T-helper 2 cell treated with Interferon-gamma antibody and Interleukin-4, amounts not matched to agents 5 μg/mL and 100 μg/mL, for 36 hours (primary cell): ENCODE results near the gene GALNT12.

ENCODE experiments used
- DNase-seq: peaks from one replicate; pipeline ENCODE4 v3.0.0; 2021; ENCODE audit warnings: low spot score
- H3K27ac Mint-ChIP-seq: one replicate; pipeline ENCODE4 v1.8.0; 2021; ENCODE audit warnings: mild to moderate bottlenecking, mixed read lengths
- H3K27me3 Mint-ChIP-seq: one replicate; pipeline ENCODE4 v1.8.0; 2021; ENCODE audit warnings: low read depth, mixed read lengths
- H3K36me3 Mint-ChIP-seq: one replicate; pipeline ENCODE4 v1.8.0; 2021; ENCODE audit warnings: low read depth, mixed read lengths
- H3K4me1 Mint-ChIP-seq: one replicate; pipeline ENCODE4 v1.8.0; 2021; ENCODE audit warnings: low read depth, mixed read lengths
- H3K4me3 Mint-ChIP-seq: one replicate; pipeline ENCODE4 v1.8.0; 2022; ENCODE audit warnings: mild to moderate bottlenecking, moderate library complexity, mixed read lengths
- H3K9me3 Mint-ChIP-seq: one replicate; pipeline ENCODE4 v1.8.0; 2021; ENCODE audit warnings: mixed read lengths

GALNT12 gene

GRCh38 chr9:98886691-98887229 is 79.3 kb downstream of the GALNT12 start:
- peaks cover 21% of the 10 kb centered on the region for H3K27me3 Mint-ChIP-seq
- no peak overlapping the region for H3K4me3 Mint-ChIP-seq
- no peak for DNase-seq
- H3K27ac Mint-ChIP-seq: no peak overlapping the region
- no peaks in the 10 kb centered on the region for H3K36me3 Mint-ChIP-seq
- no peaks in the 10 kb centered on the region for H3K9me3 Mint-ChIP-seq
- no peaks in the 10 kb centered on the region for H3K4me1 Mint-ChIP-seq

DNA sequence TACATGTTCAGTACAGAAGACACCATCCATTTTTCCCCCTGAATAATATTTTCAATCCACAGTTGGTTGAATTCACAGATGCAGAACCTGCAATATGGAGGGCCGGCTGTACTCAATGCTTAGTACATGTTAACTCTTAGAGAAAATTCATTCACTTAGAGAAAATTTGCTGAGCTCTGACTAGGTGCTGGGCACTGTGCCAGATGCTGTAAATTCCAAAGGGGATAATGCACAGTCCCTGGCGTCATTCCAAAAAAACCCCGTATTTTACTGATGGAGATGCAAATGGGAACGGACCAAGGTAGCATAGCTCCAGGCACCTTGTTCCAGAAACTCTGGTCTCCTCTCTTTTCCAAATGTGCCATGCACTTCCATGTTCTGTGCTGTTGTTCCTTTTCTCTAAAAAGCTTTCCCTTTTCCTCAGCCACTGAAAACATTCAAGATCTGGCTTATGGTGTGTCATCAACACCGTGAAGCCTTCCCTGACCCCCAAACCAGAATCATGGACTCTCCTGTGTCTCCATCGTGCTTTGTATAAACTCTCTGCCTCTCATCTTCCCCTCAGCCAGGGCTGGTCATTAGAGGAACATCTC is 80.5 kb downstream of the GALNT12 start:
- no peak for DNase-seq
- Mint-ChIP-seq H3K36me3 (no peaks in the 10 kb centered on the region), H3K9me3 (no peaks in the 10 kb centered on the region), H3K27me3 (peaks cover 25% of the 10 kb centered on the region), H3K4me3 (no peak overlapping the region), H3K4me1 (no peaks in the 10 kb centered on the region), H3K27ac (no peak overlapping the region)

DNA sequence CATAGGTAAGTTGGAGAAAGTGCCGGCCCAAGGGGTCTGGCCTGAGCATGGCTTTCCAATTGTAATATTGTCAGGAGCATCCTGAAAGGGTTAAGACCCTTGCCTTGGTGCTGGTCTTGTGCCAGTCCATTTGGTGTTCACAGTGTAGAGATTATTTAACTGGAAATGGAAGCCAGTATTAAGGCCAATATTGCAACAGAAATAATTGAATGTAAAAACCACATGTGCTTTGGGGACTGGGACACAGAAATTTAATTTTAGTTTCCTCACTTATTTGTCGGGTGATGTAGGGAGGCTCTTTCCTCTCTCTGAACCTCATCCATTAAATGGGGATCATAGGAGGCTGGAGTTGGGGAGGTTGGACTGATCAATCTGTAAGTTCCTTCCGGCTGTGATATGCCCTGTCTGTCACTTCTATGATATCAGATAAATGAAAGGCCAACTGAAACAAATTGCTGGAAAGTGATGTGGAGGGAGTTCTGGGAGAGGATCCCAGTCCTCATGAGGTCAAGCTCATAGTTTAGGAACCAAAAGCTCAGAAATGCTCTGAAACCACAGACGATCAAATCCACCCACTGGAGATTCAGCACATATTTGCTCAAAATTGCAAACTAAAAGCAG is 81.4 kb downstream of the GALNT12 start:
- H3K36me3 Mint-ChIP-seq: no peaks in the 10 kb centered on the region
- no peak overlapping the region for H3K27ac Mint-ChIP-seq
- H3K4me1 Mint-ChIP-seq: no peaks in the 10 kb centered on the region
- no peak for DNase-seq
- no peaks in the 10 kb centered on the region for H3K9me3 Mint-ChIP-seq
- no peak overlapping the region for H3K4me3 Mint-ChIP-seq
- peaks cover 23% of the 10 kb centered on the region for H3K27me3 Mint-ChIP-seq

- no peak for DNase-seq
- Mint-ChIP-seq H3K4me3 (no peak overlapping the region), H3K4me1 (no peaks in the 10 kb centered on the region)
These were observed 82.8 kb downstream of the GALNT12 start for GRCh38 chr9:98890256-98890655.

DNA sequence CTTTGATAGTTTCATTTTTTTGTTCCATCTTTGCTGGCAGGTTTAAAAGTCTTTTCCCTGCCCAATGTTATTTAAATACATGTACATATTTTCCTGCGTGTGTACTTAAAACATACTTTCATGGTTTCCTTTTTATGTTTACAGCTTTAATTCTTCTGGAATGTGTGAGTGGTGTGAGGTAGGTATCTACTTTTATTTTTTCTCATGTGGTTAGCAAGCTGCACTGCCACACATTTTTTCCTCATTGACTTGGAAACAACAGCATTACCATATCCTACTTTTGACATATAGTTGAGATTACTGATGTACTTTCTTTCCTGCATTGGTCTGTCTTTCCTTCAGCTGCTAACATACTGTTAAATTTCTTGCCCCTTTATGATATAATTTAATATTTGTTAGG is 84.8 kb downstream of the GALNT12 start:
- Mint-ChIP-seq H3K4me3 (no peak overlapping the region), H3K27ac (no peak overlapping the region), H3K27me3 (peaks cover 13% of the 10 kb centered on the region), H3K9me3 (no peaks in the 10 kb centered on the region), H3K4me1 (no peaks in the 10 kb centered on the region), H3K36me3 (no peaks in the 10 kb centered on the region)
- no peak for DNase-seq

More at GRCh38 chr9:98890256-98890655, 82.8 kb downstream of the GALNT12 start:
- no peaks in the 10 kb centered on the region for H3K9me3 Mint-ChIP-seq
- H3K27ac Mint-ChIP-seq: no peak overlapping the region
- no peaks in the 10 kb centered on the region for H3K36me3 Mint-ChIP-seq
- peaks cover 23% of the 10 kb centered on the region for H3K27me3 Mint-ChIP-seq

DNA sequence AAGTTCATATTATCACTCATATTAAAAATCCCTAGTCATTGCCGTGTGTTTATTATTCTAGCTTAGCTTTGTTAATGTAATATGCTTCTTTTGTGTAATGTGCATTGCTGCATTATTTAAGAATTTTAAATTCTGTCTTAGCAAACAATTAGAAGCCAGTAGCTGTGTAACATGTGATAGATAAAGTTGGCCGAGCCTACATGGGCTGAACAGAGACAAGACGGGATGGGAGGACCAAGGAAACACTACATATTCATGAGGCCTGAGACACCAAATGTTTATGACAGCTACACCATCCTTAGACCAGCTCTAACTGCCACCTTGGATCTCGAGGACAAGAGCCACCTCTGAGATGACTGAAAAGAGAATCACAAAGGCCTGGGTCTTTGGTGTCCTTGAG is 85.2 kb downstream of the GALNT12 start:
- no peak overlapping the region for H3K4me3 Mint-ChIP-seq
- H3K27me3 Mint-ChIP-seq: peaks cover 14% of the 10 kb centered on the region
- H3K4me1 Mint-ChIP-seq: no peaks in the 10 kb centered on the region
- no peak overlapping the region for H3K27ac Mint-ChIP-seq
- DNase-seq: no peak
- H3K9me3 Mint-ChIP-seq: no peaks in the 10 kb centered on the region
- no peaks in the 10 kb centered on the region for H3K36me3 Mint-ChIP-seq

DNA sequence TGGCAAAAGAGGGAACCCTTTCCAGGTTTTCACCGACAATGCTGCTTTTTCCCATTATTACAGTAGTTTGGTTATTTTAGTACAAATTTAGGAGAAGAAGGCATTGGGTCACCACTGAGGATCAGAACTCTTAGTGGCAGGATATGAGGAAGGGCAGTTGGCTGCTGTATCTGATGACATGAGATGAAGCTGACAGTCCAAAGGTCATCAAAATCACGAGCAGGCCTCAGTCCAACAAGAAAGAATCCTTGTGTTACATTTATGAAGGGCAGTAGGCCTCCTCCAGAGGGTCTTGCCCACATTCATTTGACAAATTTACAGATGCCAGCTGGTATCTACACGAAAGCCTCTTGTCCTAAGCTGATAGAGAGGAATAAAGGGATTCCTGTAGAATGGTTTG is 86.7 kb downstream of the GALNT12 start:
- Mint-ChIP-seq H3K4me3 (no peak overlapping the region), H3K9me3 (no peaks in the 10 kb centered on the region), H3K27me3 (peaks cover 17% of the 10 kb centered on the region), H3K27ac (no peak overlapping the region), H3K36me3 (no peaks in the 10 kb centered on the region), H3K4me1 (no peaks in the 10 kb centered on the region)
- DNase-seq: no peak

- Mint-ChIP-seq H3K9me3 (no peaks in the 10 kb centered on the region), H3K27ac (no peak overlapping the region), H3K4me1 (no peaks in the 10 kb centered on the region), H3K27me3 (peaks cover 17% of the 10 kb centered on the region), H3K4me3 (no peak overlapping the region), H3K36me3 (no peaks in the 10 kb centered on the region)
- no peak for DNase-seq
These were observed 87.3 kb downstream of the GALNT12 start for GRCh38 chr9:98894761-98895160.

- Mint-ChIP-seq H3K4me3 (no peak overlapping the region), H3K4me1 (no peaks in the 10 kb centered on the region), H3K36me3 (no peaks in the 10 kb centered on the region), H3K27me3 (peaks cover 17% of the 10 kb centered on the region), H3K9me3 (no peaks in the 10 kb centered on the region), H3K27ac (no peak overlapping the region)
- no peak for DNase-seq
These were observed 89.2 kb downstream of the GALNT12 start for GRCh38 chr9:98896632-98897031.

- H3K27me3 Mint-ChIP-seq: peaks cover 12% of the 10 kb centered on the region
- H3K9me3 Mint-ChIP-seq: no peaks in the 10 kb centered on the region
- H3K27ac Mint-ChIP-seq: no peak overlapping the region
- DNase-seq: no peak
- no peaks in the 10 kb centered on the region for H3K36me3 Mint-ChIP-seq
- H3K4me1 Mint-ChIP-seq: no peaks in the 10 kb centered on the region
- no peak overlapping the region for H3K4me3 Mint-ChIP-seq
These were observed 90.3 kb downstream of the GALNT12 start for GRCh38 chr9:98897745-98898144.

GRCh38 chr9:98899408-98900056 is 92.1 kb downstream of the GALNT12 start:
- H3K27me3 Mint-ChIP-seq: peaks cover 8% of the 10 kb centered on the region
- no peaks in the 10 kb centered on the region for H3K36me3 Mint-ChIP-seq
- DNase-seq: no peak
- H3K4me3 Mint-ChIP-seq: no peak overlapping the region
- H3K27ac Mint-ChIP-seq: no peak overlapping the region
- no peaks in the 10 kb centered on the region for H3K9me3 Mint-ChIP-seq
- no peaks in the 10 kb centered on the region for H3K4me1 Mint-ChIP-seq
